Lower lobe of right lung (tissue), 2 donors: ENCODE data around the gene LILRA2. TPM values are rescaled to one million over a fixed set of nuclear protein-coding genes. Genes with fewer than 3 reads are reported as not detected.
"Not testable (repeated sequence)": the region's sequence is repeated elsewhere in the genome, so short reads cannot be mapped to it uniquely, and the experiment has no call there.

Experiments
- ATAC-seq, 2 donors: fragments of 200-7000 bp; cut with Tn5 transposase; one replicate each; pipeline ENCODE4 v1.9.1; 2020 to 2022; ENCODE audit warnings: mild to moderate bottlenecking in 2 of 2, moderate library complexity in 2 of 2
- DNase-seq: peaks from one replicate; pipeline ENCODE4 v3.0.0-alpha.2; 2020
- H3K27ac ChIP-seq: fragments of 200-600 bp; one replicate; pipeline ENCODE4 v1.8.0; 2022
- H3K27me3 ChIP-seq: fragments of 200-600 bp; one replicate; pipeline ENCODE4 v1.8.0; 2022; ENCODE audit warnings: low read depth
- H3K36me3 ChIP-seq: fragments of 200-600 bp; one replicate; pipeline ENCODE4 v1.8.0; 2022; ENCODE audit warnings: mild to moderate bottlenecking
- H3K4me1 ChIP-seq: fragments of 200-600 bp; one replicate; pipeline ENCODE4 v1.8.0; 2022
- H3K4me3 ChIP-seq: fragments of 200-600 bp; one replicate; pipeline ENCODE4 v1.8.0; 2022; ENCODE audit warnings: mild to moderate bottlenecking
- H3K9me3 ChIP-seq: fragments of 200-600 bp; one replicate; pipeline ENCODE4 v1.8.0; 2022
- CTCF ChIP-seq: fragments of 200-600 bp; IDR thresholded peaks from one replicate; pipeline ENCODE4 v1.8.0; 2022; ENCODE audit warnings: antibody characterized with exemption, mild to moderate bottlenecking
- intact Hi-C: fragments of 100-400 bp; cut with DNase I; formaldehyde crosslinking; loops from one replicate; pipeline ENCODE4 v1.11.0; 2022
- total RNA-seq: library from RNA; stranded (reverse); fragmentation: NEBNext Ultra II Directional; extraction: Animal tissue kit (Norgen Biotek cat#: 25700); gene quantifications from one replicate; pipeline ENCODE4 v1.2.1, GENCODE V29; 2021
- donor health status: DM: no; HTN: yes; CAD: no; lungs with severe emphysema.

Gene LILRA2
- total RNA-seq, 1 donor from 2014 or later: 25.3 TPM

GRCh38 chr19:54554896-54555295, 18.7 kb upstream of the LILRA2 start:
- Histone ChIP-seq H3K27ac (no peak overlapping the region), H3K9me3 (no peaks in the 10 kb centered on the region), H3K36me3 (no peaks in the 10 kb centered on the region), H3K4me1 (no peaks in the 10 kb centered on the region), H3K27me3 (peaks cover 26% of the 10 kb centered on the region), H3K4me3 (no peak overlapping the region)
- no peak for TF ChIP-seq CTCF
- no peak for ATAC-seq
- DNase-seq: no peak
- intact Hi-C loops: no loop called here

- no peak for TF ChIP-seq CTCF
Observed at GRCh38 chr19:54556194-54556593, 17.4 kb upstream of the LILRA2 start.

GRCh38 chr19:54558339-54558738, 15.3 kb upstream of the LILRA2 start:
- Histone ChIP-seq H3K4me1 (no peaks in the 10 kb centered on the region), H3K27me3 (peaks cover 27% of the 10 kb centered on the region), H3K36me3 (no peaks in the 10 kb centered on the region), H3K4me3 (no peak overlapping the region), H3K27ac (no peak overlapping the region), H3K9me3 (no peaks in the 10 kb centered on the region)
- ATAC-seq (no peak), DNase-seq (no peak)
- intact Hi-C loops: no loop called here
- no peak for TF ChIP-seq CTCF

More at GRCh38 chr19:54556194-54556593, 17.4 kb upstream of the LILRA2 start:
- Histone ChIP-seq H3K4me1 (no peaks in the 10 kb centered on the region), H3K9me3 (no peaks in the 10 kb centered on the region), H3K27ac (no peak overlapping the region), H3K4me3 (no peak overlapping the region), H3K27me3 (peaks cover 26% of the 10 kb centered on the region), H3K36me3 (no peaks in the 10 kb centered on the region)
- intact Hi-C loops: no loop called here
- DNase-seq: no peak
- ATAC-seq: no peak

GRCh38 chr19:54560881-54561385, 12.7 kb upstream of the LILRA2 start:
- TF ChIP-seq CTCF: no peak
- Histone ChIP-seq H3K9me3 (no peaks in the 10 kb centered on the region), H3K36me3 (no peaks in the 10 kb centered on the region), H3K4me3 (no peak overlapping the region), H3K4me1 (no peaks in the 10 kb centered on the region), H3K27me3 (peaks cover 27% of the 10 kb centered on the region), H3K27ac (no peak overlapping the region)
- DNase-seq (no peak), ATAC-seq (no peak)
- intact Hi-C loops: no loop called here

GRCh38 chr19:54561840-54562239, 11.8 kb upstream of the LILRA2 start:
- no peak for TF ChIP-seq CTCF
- no peak overlapping the region for H3K27ac ChIP-seq
- H3K4me1 ChIP-seq: no peaks in the 10 kb centered on the region
- intact Hi-C loops: no loop called here
- ATAC-seq: no peak
- H3K36me3 ChIP-seq: no peaks in the 10 kb centered on the region
- H3K9me3 ChIP-seq: no peaks in the 10 kb centered on the region
- peaks cover 28% of the 10 kb centered on the region for H3K27me3 ChIP-seq
- DNase-seq: no peak
- no peak overlapping the region for H3K4me3 ChIP-seq

GRCh38 chr19:54563206-54563605, 10.4 kb upstream of the LILRA2 start:
- peaks cover 25% of the 10 kb centered on the region for H3K27me3 ChIP-seq
- H3K4me1 ChIP-seq, H3K36me3 ChIP-seq, H3K4me3 ChIP-seq, ATAC-seq, intact Hi-C loops, H3K27ac ChIP-seq, DNase-seq, H3K9me3 ChIP-seq: not testable (repeated sequence)
